ENCODE data around the gene SOWAHB. TPM values are rescaled to one million over a fixed set of nuclear protein-coding genes. Genes with fewer than 3 reads are reported as not detected.

SOWAHB gene, protein sequence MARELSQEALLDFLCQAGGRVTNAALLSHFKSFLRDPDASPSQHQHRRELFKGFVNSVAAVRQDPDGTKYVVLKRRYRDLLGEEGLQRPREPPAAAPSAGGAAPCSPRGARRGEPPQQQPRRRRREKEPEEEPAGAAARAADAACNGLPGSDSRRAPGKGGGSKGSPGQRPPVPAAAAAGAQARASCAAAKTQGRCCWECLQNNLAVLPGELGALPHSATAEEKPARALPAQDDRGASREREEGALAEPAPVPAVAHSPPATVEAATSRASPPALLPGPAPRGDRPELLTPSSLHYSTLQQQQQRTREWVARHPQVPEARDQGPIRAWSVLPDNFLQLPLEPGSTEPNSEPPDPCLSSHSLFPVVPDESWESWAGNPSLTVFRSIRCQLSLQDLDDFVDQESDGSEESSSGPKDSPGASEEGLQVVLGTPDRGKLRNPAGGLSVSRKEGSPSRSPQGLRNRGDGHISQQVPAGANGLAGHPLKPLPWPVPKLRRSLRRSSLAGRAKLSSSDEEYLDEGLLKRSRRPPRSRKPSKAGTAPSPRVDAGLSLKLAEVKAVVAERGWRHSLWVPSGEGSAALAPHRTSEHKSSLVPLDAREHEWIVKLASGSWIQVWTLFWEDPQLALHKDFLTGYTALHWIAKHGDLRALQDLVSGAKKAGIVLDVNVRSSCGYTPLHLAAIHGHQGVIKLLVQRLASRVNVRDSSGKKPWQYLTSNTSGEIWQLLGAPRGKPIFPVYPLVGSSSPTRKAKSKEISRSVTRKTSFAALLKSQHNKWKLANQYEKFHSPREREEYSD
- total RNA-seq = 0.75 and 0.91 TPM in 2 replicates
- long read RNA-seq, partial matches to known transcripts = 0 of 1 reads
- long read RNA-seq, other reads (novel, unspliced or antisense) = 0 of 1 reads

DNA sequence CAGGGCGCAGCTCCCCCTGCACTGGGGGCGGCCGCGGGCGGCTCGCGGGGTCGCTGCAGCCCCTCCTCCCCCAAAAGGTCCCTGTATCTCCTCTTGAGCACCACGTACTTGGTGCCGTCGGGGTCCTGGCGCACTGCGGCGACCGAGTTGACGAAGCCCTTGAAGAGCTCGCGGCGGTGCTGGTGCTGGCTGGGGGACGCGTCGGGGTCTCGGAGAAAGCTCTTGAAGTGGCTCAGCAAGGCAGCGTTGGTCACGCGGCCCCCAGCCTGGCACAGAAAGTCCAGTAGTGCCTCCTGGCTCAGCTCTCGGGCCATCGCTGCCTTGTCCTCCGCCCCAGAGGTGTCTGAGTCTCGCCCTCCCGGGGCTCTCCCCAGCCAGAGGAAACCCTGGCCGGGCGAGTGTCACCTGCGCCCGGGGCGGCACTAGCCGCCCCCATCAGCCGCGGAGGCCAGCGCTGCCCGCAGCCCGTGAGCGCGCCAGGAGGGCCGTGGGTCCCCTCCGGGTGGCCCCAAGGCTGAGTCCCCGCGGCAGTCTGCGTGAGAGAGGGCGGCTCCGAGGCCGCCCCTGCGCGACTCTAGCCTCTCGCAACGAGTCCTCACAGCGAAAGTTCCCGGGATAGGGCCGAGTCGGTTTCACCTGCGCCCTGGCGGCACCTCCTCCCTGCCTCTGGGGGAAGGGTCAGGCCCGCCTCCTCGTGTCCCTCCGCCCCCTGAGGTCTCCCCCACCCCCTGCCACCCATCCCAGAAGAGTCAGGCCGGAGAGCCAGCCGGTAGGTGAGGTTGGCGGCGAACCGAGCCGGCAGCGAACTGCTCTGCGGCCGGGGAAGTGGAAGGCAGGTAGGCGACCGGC is at the start of gene SOWAHB:
Gene SOWAHB, minus strand, starts transcription at position 609 of the 849 bp plus-strand sequence. Its CDS starts 295 bp downstream, at position 314.
- H3K27ac Mint-ChIP-seq (ENCODE audit: unreplicated experiment) = no peak within 1 kb of the TSS

DNA sequence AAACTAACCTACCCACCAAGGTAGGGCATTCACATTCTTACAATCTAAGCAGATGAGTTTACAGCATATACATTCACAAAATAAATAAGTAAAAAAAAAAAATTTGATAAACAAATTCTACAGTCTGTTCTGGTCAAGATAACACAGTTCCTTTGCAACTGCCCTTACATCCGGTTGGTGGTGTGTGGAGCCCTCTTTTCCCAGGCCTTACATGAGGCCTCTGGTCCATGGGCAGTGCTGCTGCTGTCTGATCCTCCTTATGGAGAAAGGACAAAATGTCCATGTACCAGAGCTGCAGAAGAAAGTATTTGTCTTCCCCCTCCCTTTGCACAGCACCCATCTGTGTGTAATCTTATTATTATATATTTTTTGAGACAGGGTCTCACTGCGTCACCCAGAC is 49.4 kb upstream of the SOWAHB start:
- Mint-ChIP-seq H3K4me3 (ENCODE audit: unreplicated experiment) (peak overlapping the region; percentile 89), H3K27me3 (ENCODE audit: unreplicated experiment) (no peaks in the 10 kb centered on the region), H3K36me3 (ENCODE audit: unreplicated experiment) (peaks cover 22% of the 10 kb centered on the region), H3K9me3 (ENCODE audit: unreplicated experiment) (peaks cover 3% of the 10 kb centered on the region), H3K27ac (ENCODE audit: unreplicated experiment) (peak overlapping the region; percentile 18), H3K4me1 (ENCODE audit: unreplicated experiment) (peaks cover 44% of the 10 kb centered on the region)
- TF ChIP-seq, protein P1, sequence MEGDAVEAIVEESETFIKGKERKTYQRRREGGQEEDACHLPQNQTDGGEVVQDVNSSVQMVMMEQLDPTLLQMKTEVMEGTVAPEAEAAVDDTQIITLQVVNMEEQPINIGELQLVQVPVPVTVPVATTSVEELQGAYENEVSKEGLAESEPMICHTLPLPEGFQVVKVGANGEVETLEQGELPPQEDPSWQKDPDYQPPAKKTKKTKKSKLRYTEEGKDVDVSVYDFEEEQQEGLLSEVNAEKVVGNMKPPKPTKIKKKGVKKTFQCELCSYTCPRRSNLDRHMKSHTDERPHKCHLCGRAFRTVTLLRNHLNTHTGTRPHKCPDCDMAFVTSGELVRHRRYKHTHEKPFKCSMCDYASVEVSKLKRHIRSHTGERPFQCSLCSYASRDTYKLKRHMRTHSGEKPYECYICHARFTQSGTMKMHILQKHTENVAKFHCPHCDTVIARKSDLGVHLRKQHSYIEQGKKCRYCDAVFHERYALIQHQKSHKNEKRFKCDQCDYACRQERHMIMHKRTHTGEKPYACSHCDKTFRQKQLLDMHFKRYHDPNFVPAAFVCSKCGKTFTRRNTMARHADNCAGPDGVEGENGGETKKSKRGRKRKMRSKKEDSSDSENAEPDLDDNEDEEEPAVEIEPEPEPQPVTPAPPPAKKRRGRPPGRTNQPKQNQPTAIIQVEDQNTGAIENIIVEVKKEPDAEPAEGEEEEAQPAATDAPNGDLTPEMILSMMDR (IDR thresholded peaks at IDR 0.05) = peak; percentile 32
- DNase-seq (ENCODE audit: extremely low spot score, unreplicated experiment) = no peak

More for the DNA sequence above, at the start of gene SOWAHB:
- no peak for DNase-seq (ENCODE audit: extremely low spot score, unreplicated experiment)
- H3K4me1 Mint-ChIP-seq (ENCODE audit: unreplicated experiment) = peaks cover 12% of the 10 kb centered on the region
- TF ChIP-seq, protein P1 (IDR thresholded peaks at IDR 0.05) = no peak
- H3K4me3 Mint-ChIP-seq (ENCODE audit: unreplicated experiment) = peak within 1 kb of the TSS; percentile 70
- H3K36me3 Mint-ChIP-seq (ENCODE audit: unreplicated experiment) = no peaks in the 10 kb centered on the region
- peaks cover 11% of the 10 kb centered on the region for H3K27me3 Mint-ChIP-seq (ENCODE audit: unreplicated experiment)
- H3K9me3 Mint-ChIP-seq (ENCODE audit: unreplicated experiment) = no peaks in the 10 kb centered on the region

DNA sequence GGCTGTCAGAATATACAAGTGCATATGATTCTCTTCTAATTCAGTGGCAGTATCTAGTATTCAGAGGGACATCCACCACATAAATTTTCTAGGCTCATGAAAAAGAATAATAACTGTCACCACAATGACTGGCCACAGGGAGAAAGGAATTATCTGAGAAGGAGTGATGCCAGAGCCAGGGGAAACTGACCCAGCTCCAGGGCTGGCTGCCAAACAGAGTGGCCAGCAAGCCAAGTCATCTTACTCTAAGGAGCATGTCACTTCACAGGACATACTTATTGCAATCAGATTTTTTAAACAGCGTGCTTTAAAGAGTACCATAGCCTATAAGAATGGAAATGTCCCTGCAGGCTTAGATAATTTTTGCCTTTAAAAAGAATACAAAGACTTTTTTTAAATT is 45.8 kb upstream of the SOWAHB start:
- H3K4me1 Mint-ChIP-seq (ENCODE audit: unreplicated experiment) = peaks cover 36% of the 10 kb centered on the region
- no peak overlapping the region for H3K27ac Mint-ChIP-seq (ENCODE audit: unreplicated experiment)
- H3K36me3 Mint-ChIP-seq (ENCODE audit: unreplicated experiment) = peaks cover 35% of the 10 kb centered on the region
- DNase-seq (ENCODE audit: extremely low spot score, unreplicated experiment) = no peak
- TF ChIP-seq, protein P1 (IDR thresholded peaks at IDR 0.05) = no peak
- H3K9me3 Mint-ChIP-seq (ENCODE audit: unreplicated experiment) = peaks cover 8% of the 10 kb centered on the region
- H3K4me3 Mint-ChIP-seq (ENCODE audit: unreplicated experiment) = no peak overlapping the region
- no peaks in the 10 kb centered on the region for H3K27me3 Mint-ChIP-seq (ENCODE audit: unreplicated experiment)

DNA sequence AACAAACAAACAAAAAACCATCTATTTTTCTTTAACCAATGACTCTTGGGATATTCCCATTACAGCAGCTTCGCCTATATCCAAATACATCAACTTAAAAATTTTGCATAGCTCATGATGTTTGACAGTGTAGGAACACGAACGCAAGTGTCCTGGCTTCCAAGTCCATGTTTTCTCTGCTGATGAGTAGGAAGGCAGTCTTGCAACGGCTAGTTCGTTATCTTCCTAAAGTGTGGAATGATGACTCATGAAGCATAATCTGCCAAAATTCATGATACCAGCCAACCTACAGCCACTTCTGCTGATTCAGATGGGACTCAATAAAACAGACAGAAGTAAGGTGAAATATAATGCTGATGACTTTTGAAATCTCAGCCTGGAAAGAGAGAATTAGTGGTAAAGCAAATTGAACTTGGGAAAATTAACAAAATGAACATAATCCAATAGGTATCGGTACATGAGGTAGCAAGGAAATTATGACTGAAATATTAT is 45.2 kb upstream of the SOWAHB start:
- H3K27ac Mint-ChIP-seq (ENCODE audit: unreplicated experiment) = no peak overlapping the region
- peaks cover 8% of the 10 kb centered on the region for H3K9me3 Mint-ChIP-seq (ENCODE audit: unreplicated experiment)
- H3K27me3 Mint-ChIP-seq (ENCODE audit: unreplicated experiment) = no peaks in the 10 kb centered on the region
- H3K4me1 Mint-ChIP-seq (ENCODE audit: unreplicated experiment) = peaks cover 33% of the 10 kb centered on the region
- peaks cover 35% of the 10 kb centered on the region for H3K36me3 Mint-ChIP-seq (ENCODE audit: unreplicated experiment)
- no peak overlapping the region for H3K4me3 Mint-ChIP-seq (ENCODE audit: unreplicated experiment)
- DNase-seq (ENCODE audit: extremely low spot score, unreplicated experiment) = no peak
- TF ChIP-seq, protein P1 (IDR thresholded peaks at IDR 0.05) = no peak
